Keratinocyte (primary cell): Measurements from ENCODE around the gene ZNF41.

Experiments
- EZH2 ChIP-seq: IDR thresholded peaks from one replicate; pipeline ENCODE4 v1.6.1; 2012; ENCODE audit warnings: inconsistent platforms, mild to moderate bottlenecking, low read length, moderate library complexity
- TF ChIP-seq, protein P1 (sequence below), 3 experiments: IDR thresholded peaks in 1 of 3; conservative IDR thresholded peaks in 1 of 3; optimal IDR thresholded peaks in 1 of 3; 2 replicates in 2 of 3; 3 replicates in 1 of 3; pipeline versions ENCODE3 to v1.5.1; 2011; ENCODE audit warnings: low read length in 3 of 3, mild to moderate bottlenecking in 3 of 3, moderate library complexity in 2 of 3, control low read depth in 1 of 3, inconsistent platforms in 1 of 3; ENCODE audit not compliant: insufficient read depth in 2 of 3; ENCODE audit errors: extremely low read depth in 1 of 3

DNA sequence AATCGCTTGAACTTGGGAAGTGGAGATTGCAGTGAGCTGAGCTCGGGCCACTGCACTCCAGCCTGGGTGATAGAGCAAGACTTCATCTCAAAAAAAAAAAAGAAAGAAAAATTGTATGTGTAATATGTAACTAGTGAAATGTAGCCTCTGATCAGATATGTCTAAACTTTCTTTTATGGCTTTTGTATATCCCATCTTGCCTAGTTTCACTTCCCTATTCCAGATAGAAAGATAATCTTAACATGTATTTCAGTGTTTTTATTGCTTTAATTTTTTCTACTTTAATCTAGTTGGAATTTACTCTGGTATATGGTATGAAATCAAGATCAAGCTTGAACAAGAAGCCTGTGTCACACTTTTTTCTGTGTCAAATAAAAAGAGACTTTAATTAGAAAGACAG lies 1.9 kb upstream of the ZNF41 start:
- no peak for TF ChIP-seq EZH2
- TF ChIP-seq, protein P1, sequence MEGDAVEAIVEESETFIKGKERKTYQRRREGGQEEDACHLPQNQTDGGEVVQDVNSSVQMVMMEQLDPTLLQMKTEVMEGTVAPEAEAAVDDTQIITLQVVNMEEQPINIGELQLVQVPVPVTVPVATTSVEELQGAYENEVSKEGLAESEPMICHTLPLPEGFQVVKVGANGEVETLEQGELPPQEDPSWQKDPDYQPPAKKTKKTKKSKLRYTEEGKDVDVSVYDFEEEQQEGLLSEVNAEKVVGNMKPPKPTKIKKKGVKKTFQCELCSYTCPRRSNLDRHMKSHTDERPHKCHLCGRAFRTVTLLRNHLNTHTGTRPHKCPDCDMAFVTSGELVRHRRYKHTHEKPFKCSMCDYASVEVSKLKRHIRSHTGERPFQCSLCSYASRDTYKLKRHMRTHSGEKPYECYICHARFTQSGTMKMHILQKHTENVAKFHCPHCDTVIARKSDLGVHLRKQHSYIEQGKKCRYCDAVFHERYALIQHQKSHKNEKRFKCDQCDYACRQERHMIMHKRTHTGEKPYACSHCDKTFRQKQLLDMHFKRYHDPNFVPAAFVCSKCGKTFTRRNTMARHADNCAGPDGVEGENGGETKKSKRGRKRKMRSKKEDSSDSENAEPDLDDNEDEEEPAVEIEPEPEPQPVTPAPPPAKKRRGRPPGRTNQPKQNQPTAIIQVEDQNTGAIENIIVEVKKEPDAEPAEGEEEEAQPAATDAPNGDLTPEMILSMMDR (optimal IDR thresholded peaks at IDR 0.05 in 1 of 3, IDR thresholded peaks at IDR 0.05 in 1 of 3, conservative IDR thresholded peaks at IDR 0.05 in 1 of 3; ENCODE audit: extremely low read depth in 1 of 3, insufficient read depth in 2 of 3, low read length in 3 of 3), result no peak
